HepG2 (cell line): ENCODE results near the gene MYL6B. TPM values are rescaled to one million over a fixed set of nuclear protein-coding genes. Genes with fewer than 3 reads are reported as not detected.

Experiments used
- ELF1 ChIP-seq: sonication (generic); formaldehyde crosslinking; IDR thresholded peaks from 2 replicates; pipeline ENCODE4 v1.4.0; 2020; ENCODE audit warnings: missing genetic modification reagents
- ELF3 ChIP-seq: IDR thresholded peaks from 2 replicates; pipeline ENCODE4 v1.6.1; 2016; ENCODE audit warnings: missing genetic modification reagents, missing compliant biosample characterization
- FIP1L1 ChIP-seq: fragments of 200-400 bp; formaldehyde crosslinking; IDR thresholded peaks from 2 replicates; pipeline ENCODE4 v1.6.1; 2018; ENCODE audit warnings: low read depth, mild to moderate bottlenecking, low read length, moderate library complexity, borderline replicate concordance; ENCODE audit not compliant: insufficient read depth
- HDAC2 ChIP-seq: sonication (generic); formaldehyde crosslinking; IDR thresholded peaks from 2 replicates; pipeline ENCODE4 v1.4.0; 2020; ENCODE audit warnings: missing genetic modification reagents
- HES4 ChIP-seq: sonication (generic); formaldehyde crosslinking; IDR thresholded peaks from 2 replicates; pipeline ENCODE4 v1.9.0; 2021; ENCODE audit warnings: mild to moderate bottlenecking, missing genetic modification reagents, borderline replicate concordance
- MEIS1 ChIP-seq: sonication (generic); formaldehyde crosslinking; IDR thresholded peaks from 2 replicates; pipeline ENCODE4 v1.9.0; 2021; ENCODE audit warnings: mild to moderate bottlenecking, missing genetic modification reagents, moderate library complexity, borderline replicate concordance
- NFYB ChIP-seq: sonication (generic); formaldehyde crosslinking; IDR thresholded peaks from 2 replicates; pipeline ENCODE4 v1.4.0; 2020; ENCODE audit warnings: missing genetic modification reagents
- PHF8 ChIP-seq: sonication (generic); formaldehyde crosslinking; IDR thresholded peaks from 2 replicates; pipeline ENCODE4 v1.5.0; 2020; ENCODE audit warnings: missing genetic modification reagents
- RFXANK ChIP-seq: IDR thresholded peaks from 2 replicates; pipeline ENCODE4 v1.6.1; 2016
- RFXAP ChIP-seq: sonication (generic); formaldehyde crosslinking; IDR thresholded peaks from 2 replicates; pipeline ENCODE4 v1.4.0; 2020; ENCODE audit warnings: missing genetic modification reagents, borderline replicate concordance
- RXRA ChIP-seq: sonication (generic); formaldehyde crosslinking; IDR thresholded peaks from 2 replicates; pipeline ENCODE4 v1.5.1; 2020; ENCODE audit warnings: missing genetic modification reagents
- SIN3A ChIP-seq: IDR thresholded peaks from 2 replicates; pipeline ENCODE4 v1.6.1; 2011; ENCODE audit warnings: low read depth, mild to moderate bottlenecking, control low read depth, low read length, borderline replicate concordance
- SRSF9 ChIP-seq: fragments of 200-400 bp; formaldehyde crosslinking; IDR thresholded peaks from 2 replicates; pipeline ENCODE4 v1.6.1; 2018; ENCODE audit warnings: borderline replicate concordance, mild to moderate bottlenecking, low read depth, low read length; ENCODE audit not compliant: insufficient read depth, poor library complexity, severe bottlenecking
- SSRP1 ChIP-seq: IDR thresholded peaks from 2 replicates; pipeline ENCODE4 v1.6.1; 2016; ENCODE audit warnings: control low read depth
- STAT5B ChIP-seq: sonication (generic); formaldehyde crosslinking; IDR thresholded peaks from 2 replicates; pipeline ENCODE4 v1.4.0; 2020; ENCODE audit warnings: missing genetic modification reagents
- THAP7 ChIP-seq: sonication (generic); formaldehyde crosslinking; IDR thresholded peaks from 2 replicates; pipeline ENCODE4 v1.8.1; 2023; ENCODE audit warnings: mild to moderate bottlenecking, missing genetic modification reagents
- TOPORS ChIP-seq: sonication (generic); formaldehyde crosslinking; IDR thresholded peaks from 2 replicates; pipeline ENCODE4 v1.8.0; 2023; ENCODE audit warnings: mild to moderate bottlenecking, missing genetic modification reagents
- ZNF101 ChIP-seq: sonication (generic); formaldehyde crosslinking; IDR thresholded peaks from 2 replicates; pipeline ENCODE4 v1.4.0; 2020; ENCODE audit warnings: mild to moderate bottlenecking, low read depth, missing genetic modification reagents, borderline replicate concordance
- ZNF234 ChIP-seq: sonication (generic); formaldehyde crosslinking; conservative IDR thresholded peaks from 2 replicates; pipeline ENCODE4 v1.5.1; 2020; ENCODE audit warnings: mild to moderate bottlenecking, missing genetic modification reagents
- ZNF432 ChIP-seq: sonication (generic); formaldehyde crosslinking; IDR thresholded peaks from 2 replicates; pipeline ENCODE4 v1.5.0; 2020; ENCODE audit warnings: missing genetic modification reagents, mild to moderate bottlenecking, borderline replicate concordance
- ZNF629 ChIP-seq: sonication (generic); formaldehyde crosslinking; conservative IDR thresholded peaks from 2 replicates; pipeline ENCODE4 v1.5.0; 2020; ENCODE audit warnings: missing genetic modification reagents
- ZNF790 ChIP-seq: sonication (generic); formaldehyde crosslinking; IDR thresholded peaks from 2 replicates; pipeline ENCODE4 v1.8.0; 2022; ENCODE audit warnings: missing genetic modification reagents, mild to moderate bottlenecking, borderline replicate concordance
- polyA plus RNA-seq, 8 experiments: library from polyadenylated mRNA; depleted of rRNA in 3 of 8; stranded (reverse) in 7 of 8; unstranded in 1 of 8; fragments of >200 nt; fragmentation: Illumina TruSeq in 4 of 8; extraction: Trizol in 4 of 8; gene quantifications; 2 replicates each; pipeline versions ENCODE4 v1.2.1 to v1.2.3, GENCODE V29; 2011 to 2016; ENCODE audit warnings: low read depth in 4 of 8, missing spikeins in 1 of 8, mixed read lengths in 1 of 8; ENCODE audit not compliant: insufficient read depth in 1 of 8
- total RNA-seq, 5 experiments: library from RNA; depleted of rRNA; stranded (reverse); fragments of >200 nt; fragmentation: Illumina TruSeq; extraction: Trizol; gene quantifications; 2 replicates each; pipeline ENCODE4 v1.2.3, GENCODE V29; 2016; ENCODE audit warnings: low read depth in 1 of 5
- TF ChIP-seq, protein P1 (sequence below): IDR thresholded peaks from 2 replicates; pipeline ENCODE4 v1.6.1; 2018; ENCODE audit warnings: missing genetic modification reagents, mild to moderate bottlenecking, missing compliant biosample characterization
- TF ChIP-seq, protein P2 (sequence below): IDR thresholded peaks from 2 replicates; pipeline ENCODE4 v1.6.1; 2016; ENCODE audit warnings: mild to moderate bottlenecking, missing biosample characterization, missing genetic modification reagents
- TF ChIP-seq, protein P3 (sequence below): sonication (generic); formaldehyde crosslinking; IDR thresholded peaks from 2 replicates; pipeline ENCODE4 v1.8.0; 2022; ENCODE audit warnings: mild to moderate bottlenecking, missing genetic modification reagents, moderate library complexity
- TF ChIP-seq, protein P4 (sequence below): sonication (generic); formaldehyde crosslinking; IDR thresholded peaks from 2 replicates; pipeline ENCODE4 v1.5.0; 2020; ENCODE audit warnings: mild to moderate bottlenecking, missing genetic modification reagents

The MYL6B gene
- total and polyA plus RNA-seq, 2 of the 13 experiments (the other 11 are each of a cell fraction or from before 2014, with no cell fraction given) = 75.7 to 88.7 TPM

DNA sequence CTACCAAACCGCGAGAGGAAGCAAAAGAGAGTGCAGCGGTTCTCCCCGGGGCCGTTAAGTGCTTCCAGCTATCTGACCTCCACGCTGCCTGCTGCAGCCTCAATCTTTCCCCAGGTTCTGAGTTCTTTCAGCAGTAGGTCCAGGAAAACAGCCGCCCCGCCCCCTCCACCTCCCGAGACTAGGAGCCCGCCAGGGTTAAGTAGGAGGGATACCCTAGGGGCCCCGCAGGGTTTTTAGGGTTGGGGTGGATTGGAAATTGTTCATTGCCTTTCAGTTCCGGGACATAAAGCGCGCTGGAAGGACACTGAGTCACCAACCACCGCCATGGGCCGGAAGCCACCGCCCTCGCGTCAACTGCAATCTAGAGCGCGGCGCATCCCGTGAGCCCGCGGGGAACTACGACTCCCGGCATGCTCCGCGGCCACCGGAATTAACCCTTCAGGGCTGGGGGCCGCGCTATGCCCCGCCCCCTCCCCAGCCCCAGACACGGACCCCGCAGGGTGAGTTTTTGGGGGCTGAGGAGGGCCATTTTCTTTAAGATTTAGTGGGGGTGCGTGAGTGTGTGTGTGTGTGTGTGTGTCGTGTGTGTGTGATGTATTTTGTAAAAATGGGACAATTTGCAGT lies at the start of gene MYL6B (continued):
- no peak for TF ChIP-seq ZNF432 (CRISPR knock-in tag)
- no peak; the same call in 1 of the 2 replicates for TF ChIP-seq ZNF790 (CRISPR knock-in tag)
- TF ChIP-seq RXRA (CRISPR knock-in tag) = peak; percentile 60
- TF ChIP-seq RFXANK (CRISPR knock-in tag) = no peak
- no peak for TF ChIP-seq FIP1L1
- TF ChIP-seq ZNF101 (CRISPR knock-in tag) = no peak
- TF ChIP-seq THAP7 (CRISPR knock-in tag) = peak; percentile 81; the same call in 1 of the 2 replicates
- TF ChIP-seq SRSF9 = no peak
- no peak for TF ChIP-seq MEIS1
- TF ChIP-seq ZNF234 (CRISPR knock-in tag) = no peak
- peak; percentile 60; the same call in 1 of the 2 replicates for TF ChIP-seq RFXAP
- TF ChIP-seq HDAC2 (CRISPR knock-in tag) = 0 out of 2 replicates have a peak, but pooled peaks have one; percentile 52
- TF ChIP-seq ELF1 (CRISPR knock-in tag) = peak; percentile 87
- no peak; the same call in 1 of the 2 replicates for TF ChIP-seq SSRP1 (CRISPR knock-in tag)
- TF ChIP-seq SIN3A = peak; percentile 62; the same call in 1 of the 2 replicates
- peak; percentile 41; the same call in 1 of the 2 replicates for TF ChIP-seq NFYB (CRISPR knock-in tag)
- peak; percentile 29; the same call in 1 of the 2 replicates for TF ChIP-seq ZNF629 (CRISPR knock-in tag)
- TF ChIP-seq, protein P1, sequence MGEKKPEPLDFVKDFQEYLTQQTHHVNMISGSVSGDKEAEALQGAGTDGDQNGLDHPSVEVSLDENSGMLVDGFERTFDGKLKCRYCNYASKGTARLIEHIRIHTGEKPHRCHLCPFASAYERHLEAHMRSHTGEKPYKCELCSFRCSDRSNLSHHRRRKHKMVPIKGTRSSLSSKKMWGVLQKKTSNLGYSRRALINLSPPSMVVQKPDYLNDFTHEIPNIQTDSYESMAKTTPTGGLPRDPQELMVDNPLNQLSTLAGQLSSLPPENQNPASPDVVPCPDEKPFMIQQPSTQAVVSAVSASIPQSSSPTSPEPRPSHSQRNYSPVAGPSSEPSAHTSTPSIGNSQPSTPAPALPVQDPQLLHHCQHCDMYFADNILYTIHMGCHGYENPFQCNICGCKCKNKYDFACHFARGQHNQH = peak; percentile 54; the same call in 1 of the 2 replicates
- peak; percentile 58 for TF ChIP-seq PHF8 (CRISPR knock-in tag)
- peak; percentile 29; the same call in 1 of the 2 replicates for TF ChIP-seq ELF3
- TF ChIP-seq, protein P2, sequence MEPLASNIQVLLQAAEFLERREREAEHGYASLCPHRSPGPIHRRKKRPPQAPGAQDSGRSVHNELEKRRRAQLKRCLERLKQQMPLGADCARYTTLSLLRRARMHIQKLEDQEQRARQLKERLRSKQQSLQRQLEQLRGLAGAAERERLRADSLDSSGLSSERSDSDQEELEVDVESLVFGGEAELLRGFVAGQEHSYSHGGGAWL = no peak
- TF ChIP-seq, protein P3, sequence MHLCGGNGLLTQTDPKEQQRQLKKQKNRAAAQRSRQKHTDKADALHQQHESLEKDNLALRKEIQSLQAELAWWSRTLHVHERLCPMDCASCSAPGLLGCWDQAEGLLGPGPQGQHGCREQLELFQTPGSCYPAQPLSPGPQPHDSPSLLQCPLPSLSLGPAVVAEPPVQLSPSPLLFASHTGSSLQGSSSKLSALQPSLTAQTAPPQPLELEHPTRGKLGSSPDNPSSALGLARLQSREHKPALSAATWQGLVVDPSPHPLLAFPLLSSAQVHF = no peak
- TF ChIP-seq STAT5B = no peak
- TF ChIP-seq, protein P4, sequence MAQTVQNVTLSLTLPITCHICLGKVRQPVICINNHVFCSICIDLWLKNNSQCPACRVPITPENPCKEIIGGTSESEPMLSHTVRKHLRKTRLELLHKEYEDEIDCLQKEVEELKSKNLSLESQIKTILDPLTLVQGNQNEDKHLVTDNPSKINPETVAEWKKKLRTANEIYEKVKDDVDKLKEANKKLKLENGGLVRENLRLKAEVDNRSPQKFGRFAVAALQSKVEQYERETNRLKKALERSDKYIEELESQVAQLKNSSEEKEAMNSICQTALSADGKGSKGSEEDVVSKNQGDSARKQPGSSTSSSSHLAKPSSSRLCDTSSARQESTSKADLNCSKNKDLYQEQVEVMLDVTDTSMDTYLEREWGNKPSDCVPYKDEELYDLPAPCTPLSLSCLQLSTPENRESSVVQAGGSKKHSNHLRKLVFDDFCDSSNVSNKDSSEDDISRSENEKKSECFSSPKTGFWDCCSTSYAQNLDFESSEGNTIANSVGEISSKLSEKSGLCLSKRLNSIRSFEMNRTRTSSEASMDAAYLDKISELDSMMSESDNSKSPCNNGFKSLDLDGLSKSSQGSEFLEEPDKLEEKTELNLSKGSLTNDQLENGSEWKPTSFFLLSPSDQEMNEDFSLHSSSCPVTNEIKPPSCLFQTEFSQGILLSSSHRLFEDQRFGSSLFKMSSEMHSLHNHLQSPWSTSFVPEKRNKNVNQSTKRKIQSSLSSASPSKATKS (CRISPR knock-in tag) = no peak
- TF ChIP-seq HES4 = no peak
- no peak; the same call in 1 of the 2 replicates for TF ChIP-seq TOPORS (CRISPR knock-in tag)
